Keratinocyte (primary cell): ENCODE data around the gene SAC3D1. TPM values are rescaled to one million over a fixed set of nuclear protein-coding genes. Genes with fewer than 3 reads are reported as not detected.

Experiments
- DNase-seq: peaks from one replicate; pipeline ENCODE4 v3.0.0-alpha.2; 2011; ENCODE audit warnings: low read depth, missing footprints, low spot score
- FAIRE-seq: peaks from 2 replicates; lab custom pipeline; 2011; peaks lifted over from hg19 to GRCh38; lab: Jason Lieb, UNC
- H2AFZ ChIP-seq: 2 replicates; pipeline ENCODE4 v1.6.0; 2012; ENCODE audit warnings: low read length, control low read depth, inconsistent platforms; ENCODE audit not compliant: control insufficient read depth
- H3K27ac ChIP-seq: 2 replicates; pipeline ENCODE4 v1.5.1; 2011; ENCODE audit warnings: low read length; ENCODE audit not compliant: control insufficient read depth, insufficient read depth
- H3K27me3 ChIP-seq: 3 replicates; pipeline ENCODE4 v1.6.0; 2011; ENCODE audit warnings: low read length; ENCODE audit not compliant: control insufficient read depth, insufficient read depth; ENCODE audit errors: extremely low read depth
- H3K36me3 ChIP-seq, 2 experiments: 2 replicates in 1 of 2; 3 replicates in 1 of 2; pipeline ENCODE4 v1.5.1; 2011; ENCODE audit warnings: low read length in 2 of 2, mild to moderate bottlenecking in 1 of 2; ENCODE audit not compliant: control insufficient read depth in 2 of 2, insufficient read depth in 2 of 2; ENCODE audit errors: extremely low read depth in 1 of 2
- H3K4me1 ChIP-seq: 3 replicates; pipeline ENCODE4 v1.5.1; 2011; ENCODE audit warnings: low read length; ENCODE audit not compliant: control insufficient read depth, insufficient read depth; ENCODE audit errors: extremely low read depth
- H3K4me2 ChIP-seq: 3 replicates; pipeline ENCODE4 v1.6.0; 2011; ENCODE audit warnings: low read depth, low read length; ENCODE audit not compliant: control insufficient read depth, insufficient read depth; ENCODE audit errors: extremely low read depth
- H3K4me3 ChIP-seq, 3 experiments: fragments of 200-600 bp in 1 of 3; sonication (generic) in 1 of 3; 2 replicates in 2 of 3; 3 replicates in 1 of 3; pipeline ENCODE4 v1.5.1; 2011 to 2016; ENCODE audit warnings: low read length in 3 of 3, mild to moderate bottlenecking in 3 of 3, control low read depth in 2 of 3, inconsistent platforms in 1 of 3, low read depth in 1 of 3, mixed read lengths in 1 of 3, mixed run types in 1 of 3, moderate library complexity in 1 of 3; ENCODE audit not compliant: control insufficient read depth in 2 of 3, insufficient read depth in 2 of 3; ENCODE audit errors: extremely low read depth in 1 of 3
- H3K79me2 ChIP-seq: 2 replicates; pipeline ENCODE4 v1.6.0; 2012; ENCODE audit warnings: low read length; ENCODE audit not compliant: control insufficient read depth, insufficient read depth
- H3K9ac ChIP-seq: 3 replicates; pipeline ENCODE4 v1.6.0; 2011; ENCODE audit warnings: low read length; ENCODE audit not compliant: control insufficient read depth, insufficient read depth; ENCODE audit errors: extremely low read depth
- H3K9me1 ChIP-seq: 3 replicates; pipeline ENCODE4 v1.6.0; 2011; ENCODE audit warnings: low read length; ENCODE audit not compliant: control insufficient read depth, insufficient read depth; ENCODE audit errors: extremely low read depth
- H3K9me3 ChIP-seq: 2 replicates; pipeline ENCODE4 v1.5.1; 2012; ENCODE audit warnings: low read depth, low read length; ENCODE audit not compliant: control insufficient read depth
- H4K20me1 ChIP-seq: 3 replicates; pipeline ENCODE4 v1.6.0; 2011; ENCODE audit warnings: low read length; ENCODE audit not compliant: control insufficient read depth, insufficient read depth; ENCODE audit errors: extremely low read depth
- EZH2 ChIP-seq: IDR thresholded peaks from one replicate; pipeline ENCODE4 v1.6.1; 2012; ENCODE audit warnings: inconsistent platforms, mild to moderate bottlenecking, low read length, moderate library complexity
- dilution Hi-C: fragments of 300-500 bp; cut with MboI; formaldehyde crosslinking; loops from one replicate; pipeline ENCODE4 v1.7.0; 2020; ENCODE audit warnings: low sequenced_read_pairs; ENCODE audit not compliant: extremely low pct_ligation_motif_present
- polyA plus RNA-seq, 5 experiments: library from polyadenylated mRNA; depleted of rRNA in 3 of 5; stranded (reverse) in 3 of 5; stranded (forward) in 1 of 5; unstranded in 1 of 5; fragments of >200 nt; gene quantifications; 1 replicate in 1 of 5; 2 replicates in 3 of 5; 3 replicates in 1 of 5; pipeline versions ENCODE4 v1.2.1 to v1.2.3, GENCODE V29; 2011 to 2012; ENCODE audit warnings: missing spikeins in 2 of 5, low read depth in 1 of 5, low replicate concordance in 1 of 5
- TF ChIP-seq, protein P1 (sequence below), 3 experiments: IDR thresholded peaks in 1 of 3; conservative IDR thresholded peaks in 1 of 3; optimal IDR thresholded peaks in 1 of 3; 2 replicates in 2 of 3; 3 replicates in 1 of 3; pipeline versions ENCODE3 to v1.5.1; 2011; ENCODE audit warnings: low read length in 3 of 3, mild to moderate bottlenecking in 3 of 3, moderate library complexity in 2 of 3, control low read depth in 1 of 3, inconsistent platforms in 1 of 3; ENCODE audit not compliant: insufficient read depth in 2 of 3; ENCODE audit errors: extremely low read depth in 1 of 3

The SAC3D1 gene
- polyA plus RNA-seq, 1 donor (not counting 4 experiments of a cell fraction or from before 2014, with no cell fraction given), result 4.9 TPM

DNA sequence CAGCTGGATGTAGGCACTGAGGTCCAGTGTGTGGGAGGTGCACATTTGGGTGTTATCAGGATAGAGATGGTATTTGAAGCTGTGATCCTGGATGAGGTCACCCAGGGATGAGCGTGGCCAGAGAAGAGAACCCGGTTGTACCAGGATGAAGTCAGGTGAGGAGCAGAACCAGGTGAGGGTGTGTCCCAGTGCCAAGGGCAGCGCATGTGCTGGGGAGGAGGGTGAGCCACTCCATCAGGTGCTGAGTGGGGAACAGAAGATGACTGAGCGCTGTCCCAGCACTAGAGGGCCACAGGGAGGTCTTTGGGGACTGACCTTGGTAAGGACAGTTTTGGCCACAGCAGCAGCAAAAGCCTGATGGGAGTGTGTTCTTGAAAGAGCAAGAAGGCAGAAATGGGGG, 24.3 kb upstream of the SAC3D1 start:
- Histone ChIP-seq H3K27ac (no peak overlapping the region), H3K4me1 (peaks cover 8% of the 10 kb centered on the region), H2AFZ (no peak overlapping the region), H4K20me1 (no peaks in the 10 kb centered on the region), H3K4me3 (no peak overlapping the region), H3K4me2 (no peak overlapping the region), H3K79me2 (peaks cover 8% of the 10 kb centered on the region), H3K9me1 (peaks cover 2% of the 10 kb centered on the region), H3K9me3 (no peaks in the 10 kb centered on the region), H3K36me3 (peaks cover 13 to 18% of the 10 kb centered on the region in 2 experiments), H3K27me3 (no peaks in the 10 kb centered on the region), H3K9ac (no peak overlapping the region)
- TF ChIP-seq EZH2, result no peak
- TF ChIP-seq, protein P1, sequence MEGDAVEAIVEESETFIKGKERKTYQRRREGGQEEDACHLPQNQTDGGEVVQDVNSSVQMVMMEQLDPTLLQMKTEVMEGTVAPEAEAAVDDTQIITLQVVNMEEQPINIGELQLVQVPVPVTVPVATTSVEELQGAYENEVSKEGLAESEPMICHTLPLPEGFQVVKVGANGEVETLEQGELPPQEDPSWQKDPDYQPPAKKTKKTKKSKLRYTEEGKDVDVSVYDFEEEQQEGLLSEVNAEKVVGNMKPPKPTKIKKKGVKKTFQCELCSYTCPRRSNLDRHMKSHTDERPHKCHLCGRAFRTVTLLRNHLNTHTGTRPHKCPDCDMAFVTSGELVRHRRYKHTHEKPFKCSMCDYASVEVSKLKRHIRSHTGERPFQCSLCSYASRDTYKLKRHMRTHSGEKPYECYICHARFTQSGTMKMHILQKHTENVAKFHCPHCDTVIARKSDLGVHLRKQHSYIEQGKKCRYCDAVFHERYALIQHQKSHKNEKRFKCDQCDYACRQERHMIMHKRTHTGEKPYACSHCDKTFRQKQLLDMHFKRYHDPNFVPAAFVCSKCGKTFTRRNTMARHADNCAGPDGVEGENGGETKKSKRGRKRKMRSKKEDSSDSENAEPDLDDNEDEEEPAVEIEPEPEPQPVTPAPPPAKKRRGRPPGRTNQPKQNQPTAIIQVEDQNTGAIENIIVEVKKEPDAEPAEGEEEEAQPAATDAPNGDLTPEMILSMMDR (optimal IDR thresholded peaks at IDR 0.05 in 1 of 3, IDR thresholded peaks at IDR 0.05 in 1 of 3, conservative IDR thresholded peaks at IDR 0.05 in 1 of 3; ENCODE audit: extremely low read depth in 1 of 3, insufficient read depth in 2 of 3, low read length in 3 of 3), result no peak
- dilution Hi-C loops, result no loop called here
- no peak for FAIRE-seq
- no peak for DNase-seq

DNA sequence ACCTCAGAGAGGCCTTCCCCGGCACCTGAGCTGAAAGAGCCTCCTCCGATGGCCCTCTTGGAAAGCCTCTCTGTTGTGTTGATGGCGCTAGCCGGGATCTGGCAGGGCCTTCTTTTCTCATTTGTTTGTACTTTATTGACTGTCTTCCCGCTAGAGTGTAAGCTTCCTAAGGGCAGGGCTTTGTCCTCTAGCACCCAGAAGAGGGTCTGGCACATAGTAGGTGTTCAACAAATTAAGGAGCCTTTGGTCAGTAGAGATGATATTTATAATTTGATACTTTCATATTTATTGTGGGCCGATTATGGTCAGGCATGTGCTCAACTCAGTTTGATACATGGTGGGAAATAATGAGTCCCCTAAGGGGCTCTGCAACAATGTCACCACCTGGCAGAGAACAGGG, 23.1 kb upstream of the SAC3D1 start:
- Histone ChIP-seq H2AFZ (no peak overlapping the region), H3K4me1 (peaks cover 7% of the 10 kb centered on the region), H3K9me1 (peaks cover 2% of the 10 kb centered on the region), H3K27me3 (no peaks in the 10 kb centered on the region), H3K4me2 (no peak overlapping the region), H3K27ac (no peak overlapping the region), H4K20me1 (no peaks in the 10 kb centered on the region), H3K4me3 (no peak overlapping the region), H3K36me3 (peaks cover 13 to 18% of the 10 kb centered on the region in 2 experiments), H3K9ac (no peak overlapping the region), H3K9me3 (no peaks in the 10 kb centered on the region), H3K79me2 (peaks cover 8% of the 10 kb centered on the region)
- dilution Hi-C loops, result no loop called here
- no peak for FAIRE-seq
- no peak for DNase-seq
- no peak for TF ChIP-seq EZH2
- TF ChIP-seq, protein P1 (optimal IDR thresholded peaks at IDR 0.05 in 1 of 3, IDR thresholded peaks at IDR 0.05 in 1 of 3, conservative IDR thresholded peaks at IDR 0.05 in 1 of 3; ENCODE audit: extremely low read depth in 1 of 3, insufficient read depth in 2 of 3, low read length in 3 of 3), result no peak
